ENCODE data around the gene APOL6. TPM values are rescaled to one million over a fixed set of nuclear protein-coding genes. Genes with fewer than 3 reads are reported as not detected.

The APOL6 gene
- total and polyA plus RNA-seq, 9 of the 15 experiments (the other 6 are each of a cell fraction or from before 2014, with no cell fraction given): 0.29 to 1.2 (median 0.70) TPM

GRCh38 chr22:35648066-35649025, at the start of gene APOL6 (continued):
- TF ChIP-seq DEAF1 (CRISPR knock-in tag; IDR thresholded peaks at IDR 0.05) (0 out of 2 replicates have a peak, but pooled peaks have one; percentile 17), U2AF1 (optimal IDR thresholded peaks at IDR 0.05; ENCODE audit: low read depth, low read length) (no peak), SOX6 (IDR thresholded peaks at IDR 0.05) (no peak), GTF3C2 (IDR thresholded peaks at IDR 0.05; ENCODE audit: borderline replicate concordance, extremely low read depth, insufficient read length) (no peak), DIDO1 (tag; IDR thresholded peaks at IDR 0.05; ENCODE audit: low read depth) (no peak), SP2 (IDR thresholded peaks at IDR 0.05; ENCODE audit: extremely low read depth, low read depth, low read length, poor library complexity, severe bottlenecking) (no peak), ZNF518B (CRISPR knock-in tag; IDR thresholded peaks at IDR 0.05) (no peak), RFX5 (IDR thresholded peaks at IDR 0.05; ENCODE audit: low read depth, low read length) (no peak), ZFP36 (IDR thresholded peaks at IDR 0.05; ENCODE audit: low read depth, low read length, partially characterized antibody) (no peak), SNIP1 (IDR thresholded peaks at IDR 0.05; ENCODE audit: low read depth) (no peak), ZNF134 (CRISPR knock-in tag; conservative IDR thresholded peaks at IDR 0.05) (no peak), NBN (IDR thresholded peaks at IDR 0.05; ENCODE audit: low read depth) (no peak), ZNF561 (CRISPR knock-in tag; conservative IDR thresholded peaks at IDR 0.05) (no peak), TOE1 (IDR thresholded peaks at IDR 0.05; ENCODE audit: borderline replicate concordance) (no peak), TOE1 (CRISPR knock-in tag; IDR thresholded peaks at IDR 0.05; ENCODE audit: borderline replicate concordance, low read depth) (no peak), ZNF512 (tag; IDR thresholded peaks at IDR 0.05) (no peak)
